Measurements from ENCODE around the gene LCE1A. TPM values are rescaled to one million over a fixed set of nuclear protein-coding genes. Genes with fewer than 3 reads are reported as not detected.

The LCE1A gene
- total RNA-seq (2021; fragmentation: NEBNext Ultra II Directional; extraction: Animal tissue kit (Norgen Biotek cat#: 25700)) (not detected in 2 replicates), polyA plus RNA-seq (2011; rRNA removed) (not detected in 2 replicates), polyA minus RNA-seq (2011; rRNA and poly(A)+ RNA removed) (not detected in 2 replicates)
- not detected for polyA plus RNA-seq (2011; cell fraction: cytosol; rRNA removed)
- polyA plus RNA-seq (2011; cell fraction: nucleus; rRNA removed), result not detected
- not detected in 4 replicates for polyA plus RNA-seq (2012, experiment 1 of 2)
- polyA plus RNA-seq (2012, experiment 2 of 2), result not detected
- polyA plus RNA-seq (2013, experiment 1 of 2), result not detected
- not detected for polyA plus RNA-seq (2013, experiment 2 of 2)
- polyA minus RNA-seq (2011; cell fraction: cytosol; rRNA and poly(A)+ RNA removed), result not detected
- polyA minus RNA-seq (2011; cell fraction: nucleus; rRNA and poly(A)+ RNA removed), result not detected
- long read RNA-seq, experiment 1, result 0 reads
- long read RNA-seq, experiment 2, result 0 reads

GRCh38 chr1:152827173-152827572 lies at the start of gene LCE1A:
Gene LCE1A (plus strand): TSS chr1:152827473. CDS start chr1:152827473, 0 bp downstream.
- ChIA-PET POLR2A (ENCODE audit: partially characterized antibody) (no interaction called here), CTCF (ENCODE audit: partially characterized antibody) (no interaction called here)
- Histone ChIP-seq H2BK5ac (ENCODE audit: low read depth, low read length) (no peak within 1 kb of the TSS), H2BK20ac (ENCODE audit: low read length) (no peak within 1 kb of the TSS), H4K5ac (ENCODE audit: insufficient read length, low read depth, low read length) (no peak within 1 kb of the TSS), H3K9me3 (ENCODE audit: insufficient read depth in 2 of 2, low read depth in 1 of 2, low read length in 1 of 2) (peaks cover 55 to 66% of the 10 kb centered on the region in 2 experiments), H2BK15ac (ENCODE audit: low read length) (no peak within 1 kb of the TSS), H4K20me1 (replicated peaks in 1 of 2; ENCODE audit: control insufficient read depth in 1 of 2, insufficient read depth in 2 of 2, low read length in 2 of 2) (no peaks in the 10 kb centered on the region), H3K4me2 (ENCODE audit: insufficient read depth in 1 of 2, low read depth in 2 of 2, low read length in 2 of 2) (no peak within 1 kb of the TSS), H4K91ac (replicated peaks; ENCODE audit: insufficient read length, low read length) (no peak within 1 kb of the TSS), H3K27me3 (replicated peaks in 1 of 4; ENCODE audit: control insufficient read depth in 3 of 4, extremely low read depth in 1 of 4, insufficient read depth in 3 of 4, low read length in 3 of 4) (no peaks in the 10 kb centered on the region), H3K18ac (ENCODE audit: extremely low read depth, low read length) (no peak within 1 kb of the TSS), H2BK12ac (ENCODE audit: low read depth, low read length) (no peak within 1 kb of the TSS), H3K23me2 (ENCODE audit: low read depth, low read length) (no peaks in the 10 kb centered on the region), H3K9ac (replicated peaks in 1 of 4; ENCODE audit: extremely low read depth in 1 of 4, low read depth in 3 of 4, low read length in 3 of 4) (no peak within 1 kb of the TSS), H4K8ac (ENCODE audit: extremely low read depth, insufficient read depth, low read length) (no peak within 1 kb of the TSS), H2AFZ (ENCODE audit: low read length) (no peak within 1 kb of the TSS), H3K4me1 (replicated peaks in 1 of 4; ENCODE audit: control insufficient read depth in 3 of 4, insufficient read depth in 4 of 4, low read length in 3 of 4) (no peaks in the 10 kb centered on the region), H3K56ac (replicated peaks; ENCODE audit: insufficient read length, low read depth, low read length) (no peak within 1 kb of the TSS), H3K4me3 (ENCODE audit: extremely low read depth in 1 of 4, insufficient read depth in 2 of 4, low read depth in 3 of 4, low read length in 4 of 4) (no peak within 1 kb of the TSS), H3K14ac (ENCODE audit: insufficient read length) (no peak within 1 kb of the TSS), H3K36me3 (ENCODE audit: control insufficient read depth in 2 of 4, insufficient read depth in 4 of 4, low read length in 3 of 4) (no peaks in the 10 kb centered on the region), H3K79me1 (ENCODE audit: low read depth, low read length) (no peaks in the 10 kb centered on the region), H3K79me2 (ENCODE audit: control insufficient read depth in 1 of 2, insufficient read depth in 2 of 2, low read length in 2 of 2) (no peaks in the 10 kb centered on the region), H3K27ac (ENCODE audit: low read depth, low read length) (no peak within 1 kb of the TSS), H3K4ac (replicated peaks; ENCODE audit: insufficient read length, low read depth, low read length) (no peak within 1 kb of the TSS), H2BK120ac (replicated peaks; ENCODE audit: low read depth, low read length) (no peak within 1 kb of the TSS), H3K23ac (ENCODE audit: insufficient read length) (no peak within 1 kb of the TSS), H2AK5ac (ENCODE audit: low read depth, low read length) (no peak within 1 kb of the TSS)
- no peak for FAIRE-seq
- DNase-seq (ENCODE audit: low read depth in 1 of 2, low spot score in 2 of 2), result no peak
- no peak for TF ChIP-seq POU5F1 (IDR thresholded peaks at IDR 0.05; ENCODE audit: low read depth, low read length)
- TF ChIP-seq SUZ12 (IDR thresholded peaks at IDR 0.05; ENCODE audit: low read length), result no peak
- WGBS, 2 experiments (ENCODE audit: extremely low coverage in 1 of 2, insufficient coverage in 1 of 2, insufficient read length in 1 of 2, insufficient replicate concordance in 2 of 2, low coverage in 1 of 2, low lambda C conversion rate in 2 of 2, missing lambda C conversion rate in 1 of 2), result 83% methylated on average over 2 of the region's 2 CpGs; no CpG with 5 or more reads in 1 of the 2 experiments
